Dermis microvascular lymphatic vessel endothelial cell (primary cell): ENCODE data around the gene PPP1R26. TPM values are rescaled to one million over a fixed set of nuclear protein-coding genes. Genes with fewer than 3 reads are reported as not detected.
"Not testable (repeated sequence)": the region's sequence is repeated elsewhere in the genome, so short reads cannot be mapped to it uniquely, and the experiment has no call there.

Experiments used
- DNase-seq, 2 donors: peaks; one replicate each; pipeline versions ENCODE4 v3.0.0 to v3.0.0-alpha.2; 2010; ENCODE audit warnings: low read depth in 2 of 2
- total RNA-seq: library from RNA; depleted of rRNA; stranded (reverse); fragments of >200 nt; gene quantifications from 2 replicates; pipeline ENCODE4 v1.2.1, GENCODE V29; 2014

The PPP1R26 gene, protein sequence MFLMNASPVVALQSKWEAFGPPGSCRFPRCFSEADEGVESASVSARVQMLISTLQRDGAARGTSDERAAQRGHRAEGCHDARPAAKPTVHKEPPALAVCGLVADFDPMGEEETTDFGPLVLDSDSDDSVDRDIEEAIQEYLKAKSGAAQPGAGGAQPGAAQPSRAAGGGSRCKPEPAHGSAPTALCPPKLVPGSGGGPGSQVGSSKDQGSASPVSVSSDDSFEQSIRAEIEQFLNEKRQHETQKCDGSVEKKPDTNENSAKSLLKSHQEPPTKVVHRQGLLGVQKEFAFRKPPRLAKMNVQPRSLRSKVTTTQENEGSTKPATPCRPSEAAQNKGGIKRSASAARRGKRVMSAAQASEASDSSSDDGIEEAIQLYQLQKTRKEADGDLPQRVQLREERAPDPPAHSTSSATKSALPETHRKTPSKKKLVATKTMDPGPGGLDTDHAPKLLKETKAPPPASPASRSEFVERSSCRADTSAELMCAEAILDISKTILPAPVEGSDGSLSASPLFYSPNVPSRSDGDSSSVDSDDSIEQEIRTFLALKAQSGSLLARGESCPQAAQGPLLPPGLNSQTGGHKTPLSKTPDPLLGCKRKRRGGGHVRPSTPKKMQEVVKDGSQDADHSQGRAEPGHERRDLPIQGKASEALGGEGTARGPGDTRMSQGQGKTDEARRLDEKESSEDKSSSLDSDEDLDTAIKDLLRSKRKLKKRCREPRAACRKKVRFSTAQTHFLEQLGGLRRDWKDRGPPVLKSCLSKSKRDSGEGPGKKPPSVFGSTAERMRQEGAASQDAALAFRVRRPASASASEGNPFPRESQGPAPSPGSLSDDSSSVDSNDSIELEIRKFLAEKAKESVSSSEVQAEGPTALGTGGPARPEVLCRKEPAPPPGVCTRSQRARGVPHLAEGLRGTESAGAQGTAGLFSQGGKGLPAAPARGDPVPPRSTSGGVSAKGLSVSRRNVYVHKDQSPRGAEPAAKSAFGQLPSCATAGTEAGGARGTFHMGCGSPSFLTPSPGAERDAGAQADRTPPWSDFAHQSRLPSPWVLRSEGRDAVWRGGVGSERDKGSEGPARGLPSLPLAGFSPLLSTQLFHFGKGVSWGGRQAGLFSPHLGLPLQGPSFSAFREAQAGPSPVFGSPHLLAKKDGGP (N-terminal part only)
- 8.7 and 11.3 TPM in 2 replicates for total RNA-seq

DNA sequence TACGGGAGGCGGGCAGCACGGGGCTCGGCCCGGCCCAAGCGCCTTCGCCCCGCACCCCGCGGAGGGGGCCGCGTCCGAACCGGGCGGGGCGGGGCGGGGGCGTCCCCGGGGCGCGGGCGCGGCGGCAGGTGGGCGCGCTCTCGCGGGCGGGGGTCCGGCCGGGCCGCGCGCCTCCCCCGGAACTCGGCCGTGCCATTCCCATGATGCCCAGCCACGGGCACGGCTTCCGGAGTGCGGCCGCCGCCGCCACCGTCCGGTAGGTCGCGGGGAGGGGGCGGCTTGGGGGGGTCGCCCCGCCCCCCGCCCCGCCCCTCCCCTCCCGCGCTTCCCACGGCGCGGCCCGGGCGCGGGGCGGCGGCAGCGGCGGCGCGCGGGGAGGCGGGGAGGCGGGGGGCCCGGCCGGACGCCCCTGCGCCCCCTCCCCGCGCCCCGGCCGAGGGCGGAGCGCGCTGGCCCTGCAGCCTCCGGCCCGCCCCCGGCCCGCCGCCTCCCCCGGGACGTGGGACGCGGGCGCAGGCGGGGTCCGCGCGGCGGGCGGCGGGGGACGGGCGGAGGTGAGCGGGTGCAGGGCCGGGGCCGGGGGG is at the start of gene PPP1R26:
PPP1R26 (plus strand) TSS at position 314 of the 584 bp plus-strand sequence. CDS start 4,729 bp downstream, outside the sequence.
- peak in 1 of 2 donors; percentile 20 for DNase-seq

DNA sequence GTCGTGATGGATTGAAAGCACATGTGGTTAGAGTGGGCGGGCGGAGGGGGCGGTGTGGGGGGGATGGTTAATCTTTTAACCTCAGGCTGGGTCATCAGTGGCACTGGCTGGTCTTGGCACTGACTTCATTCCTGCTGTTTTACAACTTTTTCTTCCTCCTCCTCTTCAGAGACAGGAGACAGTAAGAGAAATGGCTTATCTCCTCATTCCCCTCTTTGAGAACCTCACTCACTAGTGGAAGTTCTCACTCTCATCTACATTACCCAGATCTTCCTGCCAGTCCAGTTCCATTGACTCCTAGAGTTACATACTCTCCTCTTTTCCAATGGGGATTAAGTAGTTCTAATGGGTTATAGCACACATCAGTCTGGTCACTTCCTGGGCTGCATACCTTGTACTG is 42.3 kb upstream of the PPP1R26 start:
- no peak for DNase-seq

DNA sequence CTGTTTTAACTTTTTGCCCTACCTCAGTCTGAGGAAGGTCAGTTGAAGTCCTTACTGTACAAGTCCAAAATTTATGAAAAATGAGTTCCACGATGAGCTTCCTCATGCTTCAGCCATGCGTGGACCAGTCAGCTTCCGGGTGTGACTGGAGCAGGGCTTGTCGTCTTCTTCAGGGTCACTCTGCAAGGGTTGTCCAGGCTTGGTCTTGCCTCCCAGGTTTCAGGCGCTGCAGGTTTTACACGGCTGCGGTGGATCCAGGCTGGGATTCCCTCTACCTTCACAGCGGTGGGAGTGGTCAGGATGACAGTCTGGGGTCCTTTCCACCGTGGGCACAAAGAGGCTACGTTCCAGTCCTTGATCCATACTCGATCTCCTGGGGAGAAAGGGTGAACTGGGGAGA is 41.9 kb upstream of the PPP1R26 start:
- not testable (repeated sequence) for DNase-seq

DNA sequence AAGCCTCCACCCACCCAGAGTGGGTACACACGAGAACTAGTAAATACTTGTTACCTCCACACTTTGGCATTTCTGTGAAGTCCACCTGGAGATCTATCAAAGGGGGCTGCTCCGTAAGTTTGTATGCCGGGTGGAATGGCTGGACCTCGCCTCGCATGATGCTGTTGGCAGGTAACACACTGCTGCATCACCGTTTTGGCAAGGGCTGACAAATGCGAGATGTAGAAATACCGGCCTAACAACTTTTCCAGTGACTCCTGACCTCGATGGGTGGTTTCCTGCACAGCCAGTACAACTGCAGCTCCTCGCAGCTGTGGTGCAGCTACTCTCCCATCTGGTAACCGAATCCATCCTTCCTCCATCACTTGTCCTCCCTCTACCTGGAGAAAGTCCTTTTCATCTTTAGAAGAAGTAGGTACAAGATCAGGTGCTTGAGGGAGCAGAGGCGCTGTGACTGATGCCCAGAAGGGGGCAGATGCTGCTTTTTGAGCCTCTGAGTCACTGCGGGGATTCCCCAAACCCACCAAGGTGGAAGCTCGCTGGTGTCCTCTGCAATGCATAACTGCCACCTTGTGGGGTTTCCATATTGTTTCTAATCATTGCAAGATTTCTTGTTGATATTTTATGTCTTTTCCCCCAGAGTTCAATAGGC is 40.9 kb upstream of the PPP1R26 start:
- not testable (repeated sequence) for DNase-seq

DNA sequence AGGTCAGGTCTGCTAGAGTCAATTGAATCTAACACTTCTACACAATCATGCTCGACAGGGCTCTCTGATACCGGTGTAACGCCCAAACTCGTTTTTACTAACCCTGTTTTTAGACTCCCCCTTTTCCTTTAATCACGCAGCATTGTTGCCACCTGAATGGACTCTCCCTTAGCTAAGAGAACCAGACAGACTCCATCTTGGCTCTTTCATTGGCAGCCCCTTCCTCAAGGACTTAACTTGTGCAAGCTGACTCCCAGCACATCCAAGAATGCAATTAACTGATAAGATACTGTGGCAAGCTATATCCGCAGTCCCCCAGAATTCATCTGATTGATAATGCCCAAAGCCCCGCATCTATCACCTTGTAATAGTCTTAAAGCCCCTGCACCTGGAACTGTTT is 40.1 kb upstream of the PPP1R26 start:
- not testable (repeated sequence) for DNase-seq

DNA sequence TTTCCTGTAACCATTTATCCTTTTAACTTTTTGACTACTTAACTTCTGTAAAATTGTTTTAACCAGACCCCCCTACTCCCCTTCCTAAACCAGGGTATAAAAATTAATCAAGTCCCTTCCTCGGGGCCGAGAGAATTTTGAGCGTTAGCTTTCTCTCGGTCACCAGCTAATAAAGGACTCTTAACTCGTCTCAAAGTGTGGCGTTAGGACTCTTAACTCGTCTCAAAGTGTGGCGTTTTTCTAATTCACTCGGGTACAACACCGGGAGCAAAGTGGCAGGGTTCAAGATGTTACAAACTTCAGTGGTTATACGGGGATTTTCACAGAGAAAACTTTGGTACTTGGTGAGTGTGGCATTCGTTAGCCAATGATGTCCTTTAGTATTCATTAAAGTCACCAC is 39.7 kb upstream of the PPP1R26 start:
- no peak for DNase-seq

DNA sequence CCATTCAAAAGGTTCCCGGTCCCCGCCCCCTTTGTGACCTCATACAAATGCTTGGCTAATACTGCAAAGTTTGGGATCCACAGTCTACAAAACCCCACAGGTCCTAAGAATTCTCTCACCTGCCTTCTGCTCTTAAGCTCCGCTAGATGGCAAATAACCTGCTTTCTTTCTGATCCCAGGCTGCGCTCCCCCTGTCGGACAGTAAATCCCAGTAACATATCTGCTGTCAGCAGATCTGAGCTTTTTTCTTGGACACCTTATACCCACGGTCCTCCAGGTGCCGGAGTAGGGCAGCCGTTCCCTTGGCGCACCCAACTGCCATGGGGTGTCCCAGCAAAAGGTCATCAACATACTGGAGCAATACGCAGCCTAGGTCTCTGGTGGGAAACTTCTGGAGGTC is 39.0 kb upstream of the PPP1R26 start:
- no peak for DNase-seq

DNA sequence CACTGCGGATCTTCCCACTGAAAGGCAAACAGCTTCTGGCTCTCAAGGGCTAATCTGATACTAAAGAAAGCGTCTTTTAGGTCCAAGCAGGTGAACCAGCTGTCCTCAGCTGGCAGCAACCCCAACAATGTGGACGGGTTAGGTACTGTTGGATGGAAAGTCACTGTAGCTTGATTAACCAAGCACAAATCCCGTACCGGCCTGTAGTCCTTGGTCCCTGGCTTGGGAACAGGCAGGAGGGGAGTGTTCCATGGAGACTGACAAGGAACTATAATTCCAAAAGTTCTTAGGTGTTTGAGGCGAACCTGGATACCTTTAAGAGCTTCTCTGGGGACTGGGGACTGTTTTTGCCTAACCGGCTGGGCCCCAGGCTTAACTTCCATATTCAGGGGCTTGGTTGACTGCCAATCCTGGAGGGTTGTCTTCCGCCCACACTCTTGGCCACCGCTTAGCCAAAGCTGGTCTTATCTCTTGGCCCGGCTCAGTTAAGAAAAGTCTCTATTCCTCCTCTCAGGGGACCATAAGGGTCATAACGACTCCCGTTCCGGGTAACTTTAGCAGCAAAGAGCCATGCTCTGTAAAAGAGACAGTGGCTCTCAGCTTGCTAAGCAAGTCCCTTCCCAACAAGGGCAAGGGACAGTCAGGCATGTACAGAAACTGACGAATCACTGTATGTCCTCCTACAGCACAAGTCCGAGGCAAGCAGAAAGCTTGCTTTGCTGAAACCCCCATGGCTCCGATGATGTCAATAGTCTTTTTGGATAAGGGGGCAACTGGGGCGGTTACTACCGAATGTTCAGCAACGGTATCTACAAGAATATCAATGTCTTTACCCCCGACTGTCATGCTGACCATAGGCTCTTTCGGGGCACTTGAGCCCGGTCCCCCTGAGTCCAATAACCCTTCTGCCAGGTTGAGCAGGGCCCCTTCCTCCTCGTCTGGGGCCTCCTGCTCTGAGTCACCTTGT is 38.2 kb upstream of the PPP1R26 start:
- DNase-seq, result not testable (repeated sequence)

DNA sequence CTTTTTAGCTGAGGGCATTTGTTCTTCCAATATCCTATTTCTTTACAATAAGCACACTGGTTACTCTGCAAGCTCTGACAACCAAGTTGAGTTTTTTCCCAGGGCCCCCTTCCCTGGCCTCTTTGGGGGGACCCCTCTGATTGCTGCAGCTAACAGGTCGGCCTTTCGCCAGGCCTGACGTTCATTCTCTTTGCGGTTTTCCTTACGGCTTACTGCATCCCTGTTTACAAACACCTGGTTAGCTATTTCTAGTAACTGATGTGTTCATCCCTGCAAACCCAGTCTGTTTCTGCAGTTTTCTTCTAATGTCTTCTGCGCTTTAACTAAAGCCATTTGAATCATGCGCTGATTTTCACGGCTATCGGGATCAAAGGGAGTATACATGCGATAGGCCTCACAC is 37.5 kb upstream of the PPP1R26 start:
- DNase-seq, result no peak

DNA sequence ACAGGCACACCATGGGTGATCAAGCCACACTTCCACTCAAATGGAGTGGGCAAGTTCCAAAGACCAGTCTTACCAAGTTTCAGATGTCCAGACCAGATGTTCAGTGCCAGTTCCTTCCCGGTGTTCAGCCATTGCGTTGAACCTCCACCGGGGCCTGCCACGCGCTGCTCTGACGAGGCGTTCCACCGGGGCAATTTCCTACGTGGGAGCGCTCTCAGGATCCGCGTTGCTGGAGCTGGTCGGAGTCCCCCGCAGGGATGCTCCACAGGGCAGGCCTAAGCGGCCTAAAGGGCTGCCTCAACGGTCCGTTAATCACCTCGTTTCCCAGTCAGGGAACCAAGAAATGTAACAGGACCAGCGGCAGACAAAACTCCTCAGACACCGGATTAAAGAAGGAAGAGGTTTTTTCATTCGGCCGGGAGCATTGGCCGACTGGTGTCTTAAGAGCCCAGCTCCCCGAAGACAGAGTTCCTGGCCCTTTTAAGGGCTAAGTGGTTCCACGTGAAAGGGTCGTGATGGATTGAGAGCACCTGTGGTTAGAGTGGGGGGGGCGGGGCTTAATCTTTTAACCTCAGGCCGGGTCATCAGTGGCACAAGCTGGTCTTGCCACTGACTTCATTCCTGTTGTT is 35.7 kb upstream of the PPP1R26 start:
- DNase-seq, result no peak

DNA sequence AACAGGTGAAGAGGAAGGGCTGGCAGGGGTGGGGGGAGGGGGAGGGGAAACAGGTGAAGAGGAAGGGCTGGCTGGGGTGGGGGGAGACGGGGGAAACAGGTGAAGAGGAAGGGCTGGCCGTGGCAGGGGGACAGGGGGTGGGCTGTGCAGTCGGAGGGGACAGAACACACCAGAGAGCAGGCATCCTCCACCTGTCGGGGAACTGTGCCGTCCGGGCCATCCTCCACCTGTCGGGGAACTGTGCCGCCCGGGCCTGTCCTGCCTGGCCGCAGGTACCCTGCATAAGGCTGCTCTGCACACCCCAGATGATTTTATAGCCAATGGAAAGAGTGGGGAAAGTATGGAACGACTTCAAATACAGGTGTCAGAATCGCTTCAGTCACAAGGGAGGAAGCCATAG is 32.5 kb upstream of the PPP1R26 start:
- no peak for DNase-seq

DNA sequence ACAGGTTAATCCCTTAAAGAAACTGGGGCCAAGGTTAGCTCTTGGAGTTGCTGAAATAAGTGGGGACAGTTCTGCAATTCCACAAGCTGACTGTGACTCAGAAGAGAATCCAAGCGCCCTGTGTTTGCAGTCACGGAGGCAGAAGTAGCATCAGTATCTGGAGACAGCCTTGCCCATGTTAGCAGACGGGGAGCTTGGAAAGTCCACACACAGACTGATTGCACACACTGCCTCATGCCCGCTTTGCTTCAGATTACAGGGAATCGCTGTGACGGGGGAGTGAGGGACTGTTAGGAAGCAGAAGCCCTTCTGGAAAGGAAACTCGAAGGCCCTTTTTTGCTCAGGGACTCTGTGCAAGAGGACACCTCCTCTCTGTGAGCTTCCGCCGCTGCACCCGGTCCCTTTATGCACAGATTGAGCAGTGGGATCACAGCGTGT is 30.9 kb upstream of the PPP1R26 start:
- no peak for DNase-seq

DNA sequence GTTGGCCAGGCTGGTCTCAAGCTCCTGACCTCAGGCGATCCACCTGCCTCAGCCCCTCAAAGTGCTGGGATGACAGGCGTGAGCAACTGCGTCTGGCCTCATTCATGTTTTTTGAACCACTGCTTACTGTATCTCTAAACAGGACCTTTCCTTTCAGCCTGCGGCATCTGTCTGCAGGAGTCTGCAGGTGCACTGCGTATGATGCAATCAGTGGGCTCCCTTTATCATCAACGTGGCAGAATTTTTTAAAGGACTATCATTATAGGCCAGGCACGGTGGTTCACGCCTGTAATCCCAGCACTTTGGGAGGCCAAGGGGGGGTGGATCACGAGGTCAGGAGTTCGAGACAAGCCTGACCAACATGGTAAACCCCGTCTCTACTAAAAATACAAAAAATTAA is 30.1 kb upstream of the PPP1R26 start:
- DNase-seq, result not testable (repeated sequence)

DNA sequence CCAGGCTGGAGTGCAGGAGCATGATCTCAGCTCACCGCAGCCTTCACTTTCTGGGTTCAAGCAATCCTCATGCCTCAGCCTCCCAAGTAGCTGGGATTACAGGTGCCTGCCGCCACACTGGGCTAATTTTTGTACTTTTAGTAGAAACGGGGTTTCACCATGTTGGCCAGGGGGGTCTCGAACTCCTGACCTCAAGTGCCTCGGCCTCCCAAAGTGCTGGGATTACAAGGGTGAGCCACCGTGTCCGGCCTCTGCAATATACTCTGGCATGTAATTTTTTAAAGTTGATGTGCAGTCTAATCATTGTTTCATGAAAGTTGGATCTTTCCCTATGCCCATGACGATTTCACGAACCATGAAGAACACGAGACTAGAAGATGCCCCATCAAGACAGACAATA is 28.6 kb upstream of the PPP1R26 start:
- DNase-seq, result no peak

DNA sequence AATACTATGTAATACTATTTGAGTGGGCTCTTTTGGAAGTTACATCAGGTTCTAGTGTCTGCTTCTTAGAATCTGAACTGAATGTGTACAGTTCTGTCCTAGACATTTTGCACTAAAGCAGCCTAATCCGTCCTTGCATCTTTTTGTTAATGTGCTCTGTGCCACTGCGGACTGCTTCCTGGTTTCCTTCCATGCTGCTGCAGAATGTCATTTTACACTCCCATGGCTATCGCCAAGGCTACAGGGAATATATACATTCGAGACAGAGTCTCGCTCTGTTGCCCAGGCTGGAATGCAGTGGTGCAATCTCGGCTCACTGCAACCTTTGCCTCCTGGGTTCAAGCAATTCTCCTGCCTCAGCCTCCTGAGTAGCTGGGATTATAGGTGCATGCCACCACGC is 27.7 kb upstream of the PPP1R26 start:
- not testable (repeated sequence) for DNase-seq

DNA sequence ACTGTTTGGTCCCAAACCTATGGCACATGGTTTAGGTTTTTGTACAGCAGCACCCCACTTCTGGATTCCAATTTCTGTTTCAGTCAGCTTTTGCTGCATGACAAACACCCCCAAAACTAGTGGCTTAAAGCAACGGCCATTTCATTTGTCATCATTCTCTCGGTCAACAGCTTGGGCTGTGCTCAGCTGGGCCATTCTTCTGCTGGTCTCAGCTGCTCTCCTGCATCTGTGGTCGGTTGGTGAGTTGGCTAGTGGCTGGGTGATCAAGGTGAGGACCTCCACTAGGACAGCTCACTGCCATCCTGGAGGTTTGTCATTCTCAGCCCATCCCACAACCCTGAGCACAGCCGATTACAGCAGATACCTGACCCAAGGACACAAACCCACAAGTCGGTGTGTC is 24.8 kb upstream of the PPP1R26 start:
- DNase-seq, result no peak

DNA sequence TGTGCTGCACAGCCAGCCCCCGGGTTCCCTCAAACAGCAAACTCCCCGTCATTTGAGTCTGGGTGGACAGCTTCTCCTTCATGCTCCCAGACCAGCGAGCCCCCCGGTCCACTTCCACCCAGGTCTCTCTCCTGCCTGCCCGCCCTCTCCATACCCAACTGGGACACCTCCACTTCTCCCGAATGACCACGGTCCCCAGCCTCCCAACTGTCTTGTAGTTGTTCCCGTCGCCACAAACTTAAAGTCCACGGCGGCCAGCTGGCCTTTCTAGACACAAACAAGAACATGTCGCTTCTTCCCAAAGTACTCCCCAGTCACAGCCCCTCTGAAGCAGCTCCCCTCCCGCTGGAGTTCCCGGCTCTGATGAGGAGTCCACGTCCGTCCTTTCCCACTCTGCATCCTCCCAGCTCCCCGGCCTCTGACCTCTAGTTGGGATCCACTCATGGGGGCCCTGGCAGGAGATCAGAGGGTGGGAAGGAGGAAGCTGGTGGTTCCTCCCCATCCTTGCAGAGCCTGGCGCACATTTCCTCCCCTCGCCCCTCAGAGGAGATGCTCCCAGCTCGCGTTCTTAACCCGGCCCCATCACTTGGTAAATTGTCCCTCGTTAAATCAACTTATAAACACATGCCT is 24.1 kb upstream of the PPP1R26 start:
- no peak for DNase-seq

DNA sequence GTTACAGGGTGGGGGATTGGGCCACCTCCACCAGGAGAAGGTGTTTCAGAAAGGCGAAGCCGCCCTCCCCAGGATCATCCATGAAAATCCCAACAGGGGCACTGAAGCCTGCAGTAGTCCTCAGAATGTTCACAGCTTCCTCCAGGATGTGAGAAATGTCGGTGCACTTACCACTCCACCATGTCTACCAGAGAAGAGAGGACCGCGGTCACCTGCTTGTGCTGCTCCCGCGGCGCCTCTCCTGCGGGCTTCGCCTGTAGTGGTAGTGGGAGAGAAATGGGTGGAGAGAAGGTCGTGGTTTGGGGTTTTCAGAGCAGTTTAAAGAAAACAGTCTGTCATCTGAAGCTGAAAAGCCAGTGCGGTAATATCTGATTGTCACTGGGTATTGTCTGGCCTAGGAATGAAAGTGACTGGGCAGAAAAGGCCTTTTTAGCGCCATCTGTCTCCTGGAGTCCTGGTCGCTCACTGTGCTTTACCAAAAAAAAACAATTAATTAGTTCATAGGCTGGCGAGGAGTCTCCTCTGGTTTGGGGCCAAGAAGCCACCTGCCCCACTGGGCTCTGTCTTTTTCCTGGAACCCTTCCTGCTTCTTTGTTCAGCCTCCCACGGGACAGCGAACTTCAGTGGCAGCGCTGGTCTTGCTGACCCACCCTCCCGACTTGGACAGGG is 23.0 kb upstream of the PPP1R26 start:
- DNase-seq, result no peak
